HEK293 (cell line): ENCODE results near the gene GOLGA6L10.
"Not testable (repeated sequence)": the region's sequence is repeated elsewhere in the genome, so short reads cannot be mapped to it uniquely, and the experiment has no call there.

ENCODE experiments used
- CTCF ChIP-seq: fragments of 450-650 bp; formaldehyde crosslinking; IDR thresholded peaks from 2 replicates; pipeline ENCODE4 v1.5.1; 2016; ENCODE audit warnings: missing biosample characterization, missing genetic modification characterization
- REST ChIP-seq: fragments of 450-650 bp; formaldehyde crosslinking; IDR thresholded peaks from 2 replicates; pipeline ENCODE4 v1.5.1; 2016; ENCODE audit warnings: missing biosample characterization, missing genetic modification characterization
- ZNF169 ChIP-seq: fragments of 450-650 bp; formaldehyde crosslinking; IDR thresholded peaks from 2 replicates; pipeline ENCODE4 v1.5.1; 2016; ENCODE audit warnings: missing biosample characterization, missing genetic modification characterization
- ZNF175 ChIP-seq: fragments of 450-650 bp; formaldehyde crosslinking; IDR thresholded peaks from 2 replicates; pipeline ENCODE4 v1.5.1; 2016; ENCODE audit warnings: missing biosample characterization, missing genetic modification characterization
- ZNF211 ChIP-seq: fragments of 450-650 bp; formaldehyde crosslinking; IDR thresholded peaks from 2 replicates; pipeline ENCODE4 v1.5.1; 2016; ENCODE audit warnings: low read depth, missing biosample characterization, missing genetic modification characterization
- ZNF214 ChIP-seq: fragments of 450-650 bp; formaldehyde crosslinking; IDR thresholded peaks from 2 replicates; pipeline ENCODE4 v1.5.1; 2017; ENCODE audit warnings: missing biosample characterization, mild to moderate bottlenecking, missing genetic modification characterization, borderline replicate concordance
- ZNF24 ChIP-seq: fragments of 450-650 bp; formaldehyde crosslinking; IDR thresholded peaks from 2 replicates; pipeline ENCODE4 v1.5.1; 2016; ENCODE audit warnings: missing biosample characterization, missing genetic modification characterization
- ZNF580 ChIP-seq: fragments of 450-650 bp; formaldehyde crosslinking; IDR thresholded peaks from 2 replicates; pipeline ENCODE4 v1.5.1; 2016; ENCODE audit warnings: missing biosample characterization, missing genetic modification characterization
- ZNF660 ChIP-seq: fragments of 450-650 bp; IDR thresholded peaks from 2 replicates; pipeline ENCODE4 v1.5.1; 2018; ENCODE audit warnings: missing biosample characterization, mild to moderate bottlenecking, missing genetic modification characterization
- ZNF843 ChIP-seq: fragments of 450-650 bp; formaldehyde crosslinking; IDR thresholded peaks from 2 replicates; pipeline ENCODE4 v1.5.1; 2016; ENCODE audit warnings: missing biosample characterization, missing genetic modification characterization

GRCh38 chr15:82349375-82349774, at the start of gene GOLGA6L10:
- TF ChIP-seq CTCF (tag by site-specific recombination); ZNF843 (tag by site-specific recombination); ZNF580; ZNF169 (tag by site-specific recombination); ZNF660 (tag by site-specific recombination); REST (tag by site-specific recombination); ZNF211 (tag by site-specific recombination); ZNF175 (tag by site-specific recombination); ZNF24 (tag by site-specific recombination); ZNF214 (tag by site-specific recombination): not testable (repeated sequence)
